ENCODE results near the gene QSOX2. TPM values are rescaled to one million over a fixed set of nuclear protein-coding genes. Genes with fewer than 3 reads are reported as not detected.

Gene QSOX2
- 15.5 and 16.2 TPM in 2 replicates for total RNA-seq

GRCh38 chr9:136245219-136246150 lies at the start of gene QSOX2:
Gene QSOX2, minus strand, starts transcription at chr9:136245812. Its CDS starts 9 bp downstream, at chr9:136245803.

GRCh38 chr9:136204838-136205706 lies 40.5 kb downstream of the QSOX2 start, which contains the start of gene LHX3:
Gene LHX3, minus strand, starts transcription at chr9:136205128. Its CDS starts 116 bp downstream, at chr9:136205012.

Other genes starting within 250 kb of the QSOX2 start
- gene NACC2, start 150.5 kb downstream of the QSOX2 start, total RNA-seq = 25.2 and 26.1 TPM in 2 replicates
- gene TMEM250, start 126.9 kb downstream of the QSOX2 start, total RNA-seq = 67.4 and 75.0 TPM in 2 replicates
- gene LHX3, start 40.7 kb downstream of the QSOX2 start, total RNA-seq = not detected in 2 replicates
- not detected in 2 replicates for gene CCDC187, start 58.3 kb upstream of the QSOX2 start, total RNA-seq
- gene GPSM1, start 81.7 kb upstream of the QSOX2 start, total RNA-seq = 17.9 and 19.1 TPM in 2 replicates
- gene DNLZ, start 117.9 kb upstream of the QSOX2 start, total RNA-seq = 33.9 and 44.2 TPM in 2 replicates
- under 0.01 and 0.60 TPM in 2 replicates for gene CARD9, start 127.9 kb upstream of the QSOX2 start, total RNA-seq
- 7.4 and 7.9 TPM in 2 replicates for gene SNAPC4, start 154.4 kb upstream of the QSOX2 start, total RNA-seq
- 43.9 and 44.0 TPM in 2 replicates for gene ENTR1, start 164.8 kb upstream of the QSOX2 start, total RNA-seq
- gene PMPCA, start 164.8 kb upstream of the QSOX2 start, total RNA-seq = 60.2 and 62.0 TPM in 2 replicates
- 16.3 and 17.7 TPM in 2 replicates for gene INPP5E, start 194.0 kb upstream of the QSOX2 start, total RNA-seq
- 36.9 and 37.8 TPM in 2 replicates for gene SEC16A, start 237.2 kb upstream of the QSOX2 start, total RNA-seq

Data from mammary microvascular endothelial cell (primary cell).